Memory B cell (primary cell): ENCODE measurements around the gene ELOVL2.
A peak's percentile ranks its signal among the peaks of the same experiment; 100 is the strongest.

ENCODE experiments used
- ATAC-seq: fragments of 150-1000 bp; cut with Tn5 transposase; 2 replicates; pipeline ENCODE4 v1.10.0; 2021; ENCODE audit warnings: low read depth, mild to moderate bottlenecking, moderate library complexity
- DNase-seq, 2 donors: peaks; one replicate each; pipeline ENCODE4 v3.0.0; 2022; ENCODE audit warnings: low spot score in 2 of 2
- H3K27ac Mint-ChIP-seq: one replicate; pipeline ENCODE4 v1.8.0; 2022; ENCODE audit warnings: mild to moderate bottlenecking, moderate library complexity, mixed read lengths
- H3K27me3 Mint-ChIP-seq: one replicate; pipeline ENCODE4 v1.8.0; 2022; ENCODE audit warnings: mixed read lengths
- H3K36me3 Mint-ChIP-seq: one replicate; pipeline ENCODE4 v1.8.0; 2022; ENCODE audit warnings: mild to moderate bottlenecking, mixed read lengths
- H3K4me1 Mint-ChIP-seq: one replicate; pipeline ENCODE4 v1.8.0; 2022; ENCODE audit warnings: mixed read lengths
- H3K4me3 Mint-ChIP-seq: one replicate; pipeline ENCODE4 v1.8.0; 2022; ENCODE audit warnings: mild to moderate bottlenecking, moderate library complexity, mixed read lengths
- H3K9me3 Mint-ChIP-seq: one replicate; pipeline ENCODE4 v1.8.0; 2022; ENCODE audit warnings: mixed read lengths

The ELOVL2 gene

DNA sequence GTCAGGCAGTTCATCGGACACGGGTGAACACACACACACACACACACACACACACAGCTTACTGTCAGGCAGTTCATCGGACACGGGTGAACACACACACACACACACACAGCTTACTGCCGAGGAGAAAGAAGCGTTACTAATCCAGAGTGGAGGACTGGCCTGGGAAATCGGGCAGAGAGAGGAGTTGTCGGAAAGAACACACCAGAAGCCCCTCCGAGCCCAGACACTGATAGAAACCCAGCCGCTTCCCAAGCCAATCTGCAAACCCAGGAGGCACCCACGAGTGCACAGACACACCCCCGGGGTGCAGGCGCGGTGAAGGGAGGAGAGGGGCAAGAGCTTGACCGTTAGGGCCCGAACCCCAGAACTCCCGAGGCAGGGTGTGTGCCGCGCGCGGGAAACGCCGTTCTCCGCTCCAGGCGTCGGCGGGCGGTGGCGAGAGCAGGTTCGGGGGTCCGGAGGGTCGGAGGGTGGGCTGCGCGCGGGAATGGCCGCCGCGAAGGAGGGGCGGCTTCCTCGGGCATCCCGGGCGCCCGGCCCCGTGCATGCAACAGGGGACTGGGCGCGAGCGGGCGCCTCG lies 636 bp downstream of the ELOVL2 start:
- peaks cover 30% of the 10 kb centered on the region for H3K27me3 Mint-ChIP-seq
- DNase-seq (peak; percentile 12 to 40), ATAC-seq (peak; percentile 45)

DNA sequence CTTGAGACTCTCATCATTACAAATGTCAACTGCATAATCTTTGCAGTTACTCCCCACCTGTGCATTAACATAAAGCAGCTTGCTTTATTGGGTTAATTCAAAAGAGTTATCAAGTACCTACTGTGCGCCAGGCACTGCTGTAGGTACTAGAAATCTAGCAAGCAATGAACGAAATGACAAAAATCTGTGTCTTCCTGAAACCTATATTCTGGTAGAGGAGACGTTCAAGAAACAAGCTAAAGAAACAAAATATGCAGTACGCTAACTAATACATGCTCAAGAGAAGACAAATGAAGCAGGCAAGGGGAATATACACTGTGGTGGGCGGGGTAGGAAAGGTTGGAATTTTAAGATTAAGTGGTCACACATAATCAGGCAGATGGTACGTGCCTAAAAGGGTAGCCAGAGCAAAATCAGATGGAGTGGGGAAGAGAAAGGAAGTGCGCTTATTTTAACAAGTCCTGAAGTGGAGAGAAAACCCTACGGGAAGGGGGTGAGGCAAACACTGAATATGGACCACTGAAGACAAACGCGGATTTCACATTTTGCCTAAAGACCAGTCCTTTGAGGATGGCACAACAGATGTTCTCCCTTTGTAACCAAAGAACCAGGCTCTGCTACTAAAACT lies 1.2 kb downstream of the ELOVL2 start:
- Mint-ChIP-seq H3K4me3 (peak overlapping the region; percentile 71), H3K36me3 (no peaks in the 10 kb centered on the region), H3K27me3 (peaks cover 25% of the 10 kb centered on the region), H3K27ac (peak overlapping the region; percentile 1), H3K9me3 (no peaks in the 10 kb centered on the region), H3K4me1 (peaks cover 12% of the 10 kb centered on the region)
- ATAC-seq (peak; percentile 6), DNase-seq (no peak)

More for the DNA sequence above, 636 bp downstream of the ELOVL2 start:
- Mint-ChIP-seq H3K9me3 (no peaks in the 10 kb centered on the region), H3K27ac (peak overlapping the region; percentile 1), H3K4me1 (peaks cover 12% of the 10 kb centered on the region), H3K36me3 (no peaks in the 10 kb centered on the region), H3K4me3 (peak overlapping the region; percentile 71)

DNA sequence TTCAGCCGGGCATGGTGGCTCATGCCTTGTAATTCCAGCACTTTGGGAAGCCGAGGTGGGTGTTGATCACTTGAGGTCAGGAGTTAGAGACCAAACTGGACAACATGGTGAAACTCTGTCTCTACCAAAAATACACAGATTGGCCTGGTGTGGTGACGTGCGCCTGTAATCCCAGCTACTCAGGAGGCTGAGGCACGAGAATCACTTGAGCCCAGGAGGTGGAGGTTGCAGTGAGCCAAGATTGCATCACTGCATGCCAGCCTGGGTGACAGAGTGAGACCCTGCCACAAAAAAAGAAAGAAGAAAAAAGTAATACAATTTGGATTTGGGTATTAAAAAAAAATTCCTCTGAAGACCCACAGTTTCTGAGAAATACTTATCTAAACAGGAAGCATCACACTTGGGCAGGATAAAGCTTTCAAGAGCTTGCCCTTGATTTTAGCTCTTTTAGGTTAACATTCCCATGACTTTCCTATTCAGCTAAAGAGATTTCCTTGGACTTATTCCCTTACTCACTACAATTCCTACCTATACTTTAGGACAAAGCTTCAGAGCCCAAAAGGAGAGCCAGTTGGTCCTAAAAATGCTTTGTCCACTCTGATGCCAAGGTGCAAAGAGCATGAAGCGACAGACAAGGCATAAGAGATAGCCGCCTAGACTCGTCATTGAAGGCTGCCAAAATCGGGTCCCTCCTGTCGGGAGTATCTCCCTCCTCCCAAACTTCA lies 1.9 kb downstream of the ELOVL2 start:
- DNase-seq (no peak), ATAC-seq (no peak)
- H3K9me3 Mint-ChIP-seq: no peaks in the 10 kb centered on the region
- H3K4me3 Mint-ChIP-seq: no peak overlapping the region
- peaks cover 12% of the 10 kb centered on the region for H3K4me1 Mint-ChIP-seq
- H3K36me3 Mint-ChIP-seq: no peaks in the 10 kb centered on the region
- H3K27ac Mint-ChIP-seq: no peak overlapping the region
- peaks cover 22% of the 10 kb centered on the region for H3K27me3 Mint-ChIP-seq

DNA sequence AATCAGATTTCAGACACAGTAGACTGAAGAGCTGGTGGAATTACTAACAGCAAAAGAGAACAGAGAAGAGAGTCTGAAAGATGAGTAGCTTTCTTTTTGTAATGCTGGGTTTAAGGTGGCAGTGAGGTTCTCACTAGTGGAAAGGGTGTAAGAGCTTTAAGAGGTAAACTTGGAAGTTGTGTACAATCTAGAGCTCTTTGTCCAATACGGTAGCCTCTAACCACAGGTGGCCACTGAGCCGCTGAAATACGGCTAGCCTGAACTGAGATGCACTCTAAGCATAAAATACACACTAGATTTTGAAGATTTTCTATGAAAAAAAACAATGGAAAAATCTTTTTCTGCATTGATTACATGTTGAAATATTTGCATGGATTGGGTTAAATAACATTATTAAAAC lies 4.0 kb downstream of the ELOVL2 start:
- Mint-ChIP-seq H3K4me1 (peaks cover 12% of the 10 kb centered on the region), H3K4me3 (no peak overlapping the region), H3K27me3 (peaks cover 33% of the 10 kb centered on the region), H3K9me3 (no peaks in the 10 kb centered on the region), H3K27ac (no peak overlapping the region), H3K36me3 (no peaks in the 10 kb centered on the region)
- DNase-seq (no peak), ATAC-seq (no peak)

DNA sequence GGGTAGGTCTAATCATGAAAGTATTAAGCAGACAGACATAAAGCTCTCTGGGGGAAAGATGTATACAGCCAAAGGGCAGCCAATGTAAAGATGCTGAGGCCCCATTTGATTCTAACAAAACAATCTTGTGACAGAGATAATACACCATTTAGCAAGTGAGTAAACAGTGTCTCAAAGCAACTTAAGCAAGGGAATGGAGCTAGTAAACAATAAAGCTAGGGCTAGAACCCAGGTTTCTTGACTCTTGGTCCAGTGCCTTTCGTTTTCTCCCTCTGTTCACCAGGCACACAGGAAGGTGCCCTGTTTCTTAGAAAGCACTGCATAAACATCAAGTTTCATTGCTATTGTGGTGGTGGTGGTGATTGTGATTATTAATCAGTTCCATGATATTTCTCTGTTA lies 5.1 kb downstream of the ELOVL2 start:
- Mint-ChIP-seq H3K27me3 (peaks cover 29% of the 10 kb centered on the region), H3K27ac (no peak overlapping the region), H3K4me1 (peaks cover 8% of the 10 kb centered on the region)

DNA sequence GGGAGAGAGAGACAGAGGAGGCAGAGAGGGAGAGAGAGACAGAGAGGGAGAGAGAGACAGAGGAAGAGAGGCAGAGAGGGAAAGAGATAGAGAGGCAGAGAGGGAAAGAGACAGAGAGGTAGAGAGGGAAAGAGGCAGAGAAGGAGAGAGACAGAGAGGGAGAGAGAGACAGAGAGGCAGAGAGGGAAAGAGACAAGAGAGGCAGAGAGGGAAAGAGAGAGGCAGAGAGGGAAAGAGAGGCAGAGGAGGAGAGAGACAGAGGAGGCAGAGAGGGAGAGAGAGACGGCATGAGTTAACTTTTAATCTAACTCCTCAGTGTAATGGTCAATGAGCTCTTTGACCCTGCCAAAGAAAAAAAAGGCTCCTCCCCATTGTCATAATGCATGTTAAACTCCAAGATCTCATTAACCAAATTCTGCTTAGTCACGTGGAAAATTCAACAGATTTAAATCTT lies 7.1 kb downstream of the ELOVL2 start:
- no peaks in the 10 kb centered on the region for H3K9me3 Mint-ChIP-seq
- DNase-seq (no peak), ATAC-seq (no peak)
- no peaks in the 10 kb centered on the region for H3K4me1 Mint-ChIP-seq
- H3K27ac Mint-ChIP-seq: no peak overlapping the region
- no peak overlapping the region for H3K4me3 Mint-ChIP-seq
- H3K27me3 Mint-ChIP-seq: peaks cover 22% of the 10 kb centered on the region
- H3K36me3 Mint-ChIP-seq: no peaks in the 10 kb centered on the region

More for the DNA sequence above, 5.1 kb downstream of the ELOVL2 start:
- Mint-ChIP-seq H3K9me3 (no peaks in the 10 kb centered on the region), H3K36me3 (no peaks in the 10 kb centered on the region), H3K4me3 (no peak overlapping the region)
- DNase-seq (no peak), ATAC-seq (no peak)

DNA sequence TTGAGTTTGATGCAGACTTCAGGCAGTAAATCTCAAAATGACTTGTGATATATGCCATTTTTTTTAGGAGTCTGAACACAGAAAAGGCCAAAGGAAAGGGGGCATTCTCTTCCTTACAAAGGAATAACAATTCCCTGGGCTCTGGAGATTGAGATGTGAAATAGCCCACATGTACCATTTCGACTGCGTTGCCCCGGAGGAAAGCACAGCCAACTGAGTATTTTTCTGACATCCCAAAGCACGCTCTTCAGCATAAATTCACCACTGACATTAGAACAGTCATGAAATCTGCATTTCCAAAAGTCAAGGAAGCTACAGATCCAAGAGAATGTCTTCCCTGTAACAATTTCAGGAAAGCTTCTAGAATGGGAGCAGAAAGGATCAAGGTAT lies 7.8 kb downstream of the ELOVL2 start:
- Mint-ChIP-seq H3K4me3 (no peak overlapping the region), H3K27me3 (peaks cover 24% of the 10 kb centered on the region), H3K36me3 (no peaks in the 10 kb centered on the region), H3K9me3 (no peaks in the 10 kb centered on the region), H3K4me1 (no peaks in the 10 kb centered on the region), H3K27ac (no peak overlapping the region)
- ATAC-seq (no peak), DNase-seq (no peak)

DNA sequence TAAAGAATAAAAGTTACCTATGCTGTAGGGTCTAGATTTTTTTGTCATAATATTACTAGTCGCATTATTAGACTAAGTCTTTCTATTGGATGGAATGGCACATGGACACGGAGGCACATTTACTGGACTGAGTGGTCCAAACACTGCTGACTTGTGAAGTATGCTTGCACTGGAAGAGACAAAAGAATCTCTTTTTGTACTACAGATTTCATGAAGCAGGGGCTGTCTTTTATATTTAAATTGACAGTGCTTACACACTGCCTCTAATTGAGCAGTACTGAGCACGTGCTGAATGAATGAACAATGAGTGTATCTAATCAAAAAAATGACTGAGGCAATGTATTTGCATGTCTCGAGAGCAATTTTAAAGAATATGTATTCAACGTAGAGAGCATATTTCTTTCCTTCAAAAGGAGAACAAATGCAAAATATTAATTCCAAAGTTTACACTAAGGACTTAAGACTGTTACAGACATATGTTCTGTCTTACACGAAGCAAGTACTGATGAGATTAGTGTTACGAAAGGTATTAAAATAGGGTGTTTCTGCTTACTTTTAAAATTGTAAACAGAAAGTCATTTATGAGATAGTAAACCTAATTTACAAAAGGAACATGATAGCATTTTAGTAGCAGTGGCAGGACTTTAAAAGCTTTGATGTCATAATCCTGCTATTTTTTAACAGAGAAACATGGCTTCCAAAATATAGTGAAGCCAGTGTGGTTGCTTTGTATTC lies 8.3 kb downstream of the ELOVL2 start:
- Mint-ChIP-seq H3K4me1 (no peaks in the 10 kb centered on the region), H3K4me3 (no peak overlapping the region), H3K9me3 (no peaks in the 10 kb centered on the region), H3K27ac (no peak overlapping the region), H3K27me3 (peaks cover 25% of the 10 kb centered on the region), H3K36me3 (no peaks in the 10 kb centered on the region)
- DNase-seq (no peak), ATAC-seq (no peak)

DNA sequence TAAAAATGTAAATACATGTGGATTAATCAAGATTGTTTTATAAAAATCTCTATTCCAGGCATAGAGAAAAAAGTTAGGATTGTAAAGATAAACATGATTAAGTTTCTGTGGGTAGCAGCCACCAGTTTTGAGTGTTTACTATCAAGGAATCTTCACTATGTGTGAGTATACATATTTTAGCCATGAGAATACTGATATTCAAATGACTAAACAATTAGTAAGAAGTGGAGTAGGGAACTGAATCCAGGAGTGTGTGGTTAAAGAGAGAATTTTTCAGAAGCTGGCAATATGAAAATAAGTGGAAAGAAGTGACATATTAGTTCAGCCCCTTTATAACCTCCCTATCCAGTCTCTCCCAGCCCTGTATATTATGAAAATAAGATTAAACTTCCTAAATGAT lies 10.3 kb downstream of the ELOVL2 start:
- ATAC-seq (no peak), DNase-seq (no peak)
- Mint-ChIP-seq H3K9me3 (no peaks in the 10 kb centered on the region), H3K4me3 (no peak overlapping the region), H3K4me1 (no peaks in the 10 kb centered on the region), H3K27me3 (peaks cover 28% of the 10 kb centered on the region), H3K36me3 (no peaks in the 10 kb centered on the region), H3K27ac (no peak overlapping the region)

DNA sequence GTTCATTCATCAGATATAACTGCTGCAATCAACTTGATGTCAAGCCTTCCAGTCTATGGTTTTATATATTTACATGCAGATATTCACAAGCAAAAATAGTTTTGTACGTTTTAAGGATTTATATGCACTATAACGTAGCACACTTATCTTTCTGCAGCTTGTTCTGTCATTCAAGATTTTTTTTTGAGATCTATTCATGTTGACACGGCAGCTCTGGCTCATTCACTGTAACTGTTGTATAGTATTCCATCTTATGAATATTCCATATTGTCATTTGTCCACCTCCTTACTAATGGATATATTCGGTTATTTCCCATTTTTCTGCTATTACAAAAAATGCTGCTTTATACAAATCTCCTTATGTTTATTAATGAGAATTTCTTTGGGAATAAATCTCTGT lies 13.2 kb downstream of the ELOVL2 start:
- ATAC-seq (no peak), DNase-seq (no peak)
- Mint-ChIP-seq H3K4me3 (no peak overlapping the region), H3K27me3 (peaks cover 29% of the 10 kb centered on the region), H3K9me3 (no peaks in the 10 kb centered on the region), H3K36me3 (no peaks in the 10 kb centered on the region), H3K27ac (no peak overlapping the region), H3K4me1 (peaks cover 7% of the 10 kb centered on the region)

DNA sequence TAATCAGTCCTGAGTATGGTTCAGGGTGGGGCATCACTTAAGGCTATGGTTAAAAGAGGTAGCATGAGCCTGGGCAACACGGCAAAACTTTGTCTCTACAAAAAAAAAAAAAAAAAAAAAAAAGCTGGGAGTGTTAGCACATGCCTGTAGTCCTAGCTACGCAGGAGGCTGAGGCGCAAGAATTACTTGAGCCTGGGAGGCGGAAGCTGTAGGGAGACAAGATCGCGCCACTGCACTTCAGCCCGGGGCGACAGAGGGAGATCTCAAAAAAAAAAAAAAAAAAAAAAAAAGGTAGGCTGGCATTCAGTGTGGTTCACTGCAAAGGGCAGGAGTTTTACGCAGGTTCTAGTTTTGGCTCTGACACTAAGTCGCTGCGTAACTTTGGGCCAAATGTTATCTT lies 15.1 kb downstream of the ELOVL2 start:
- Mint-ChIP-seq H3K36me3 (no peaks in the 10 kb centered on the region), H3K9me3 (no peaks in the 10 kb centered on the region), H3K4me3 (no peak overlapping the region), H3K27me3 (peaks cover 27% of the 10 kb centered on the region), H3K27ac (no peak overlapping the region), H3K4me1 (peaks cover 9% of the 10 kb centered on the region)
- no peak for ATAC-seq
- no peak for DNase-seq

DNA sequence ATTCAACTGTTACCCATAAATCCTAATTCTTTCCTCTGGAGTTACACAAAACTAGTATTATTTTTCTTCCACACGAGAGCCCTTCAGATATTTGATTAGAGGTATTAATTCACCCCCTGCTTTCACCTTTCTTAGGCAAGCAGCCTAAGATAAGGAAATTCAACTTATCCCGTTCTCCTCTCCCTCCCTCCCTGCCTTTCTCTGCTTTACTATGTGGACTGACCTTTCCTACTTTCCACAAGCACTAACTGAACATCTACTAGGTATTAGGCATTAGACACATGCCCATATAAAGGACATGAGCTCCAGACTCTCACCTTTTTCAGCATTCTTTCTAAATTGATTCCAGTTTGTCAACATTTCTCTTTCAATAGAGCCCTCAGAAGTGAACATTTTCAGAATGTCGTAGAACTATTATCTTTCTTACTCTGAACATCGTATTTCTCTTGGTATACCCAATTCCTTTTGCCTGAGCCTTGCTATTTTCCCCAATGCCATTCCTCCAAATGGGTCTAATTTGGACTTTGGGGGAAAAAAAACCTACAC lies 16.5 kb downstream of the ELOVL2 start:
- DNase-seq: no peak
- H3K27ac Mint-ChIP-seq: no peak overlapping the region
- H3K36me3 Mint-ChIP-seq: no peaks in the 10 kb centered on the region
- H3K27me3 Mint-ChIP-seq: peaks cover 24% of the 10 kb centered on the region
- no peak for ATAC-seq
- peaks cover 9% of the 10 kb centered on the region for H3K4me1 Mint-ChIP-seq
- no peaks in the 10 kb centered on the region for H3K9me3 Mint-ChIP-seq
- H3K4me3 Mint-ChIP-seq: no peak overlapping the region

DNA sequence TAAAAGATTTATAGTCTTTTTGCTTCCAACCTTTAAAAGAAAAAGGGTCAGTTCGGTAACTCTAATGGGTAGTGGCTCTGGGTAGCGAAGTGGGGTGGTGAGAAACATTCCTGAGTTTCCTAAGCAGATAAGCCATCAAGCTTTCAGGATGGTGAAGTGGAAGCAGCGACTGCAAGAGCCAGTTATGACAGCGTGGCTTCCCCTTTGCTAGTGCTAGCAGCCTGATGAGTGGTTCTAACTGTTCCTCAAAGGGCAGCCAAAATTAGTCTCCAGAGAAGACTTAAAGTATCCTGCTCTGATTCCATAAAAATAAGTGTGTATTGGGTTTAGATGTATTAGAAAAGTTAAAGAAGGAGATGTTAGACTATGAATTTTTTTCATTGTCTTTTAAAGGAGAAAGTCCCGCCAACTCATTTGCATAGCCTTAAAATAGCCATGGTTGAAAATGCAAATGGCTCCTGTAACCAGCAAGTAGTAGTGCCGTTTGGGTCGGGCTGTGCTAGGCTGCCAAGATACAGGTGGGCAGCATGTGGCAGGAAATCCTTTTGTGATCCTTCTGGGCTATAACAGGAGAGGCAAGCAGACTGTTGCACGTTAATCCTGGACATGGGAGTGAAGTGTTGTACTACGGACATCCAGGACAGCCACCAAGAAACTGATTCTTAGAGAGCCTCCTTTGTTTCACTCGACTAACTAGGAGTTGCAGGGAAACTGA lies 18.0 kb downstream of the ELOVL2 start:
- H3K36me3 Mint-ChIP-seq: no peaks in the 10 kb centered on the region
- ATAC-seq (peak; percentile 95), DNase-seq (peak; percentile 12 to 25)
- H3K27ac Mint-ChIP-seq: peak overlapping the region; percentile 42
- no peaks in the 10 kb centered on the region for H3K9me3 Mint-ChIP-seq
- peaks cover 28% of the 10 kb centered on the region for H3K27me3 Mint-ChIP-seq
- H3K4me3 Mint-ChIP-seq: peak overlapping the region; percentile 75
- H3K4me1 Mint-ChIP-seq: peaks cover 9% of the 10 kb centered on the region
